Mesendoderm (in vitro differentiated cells): ENCODE measurements around the gene ZNF606.

Source experiments
- DNase-seq: peaks from one replicate; pipeline ENCODE4 v3.0.0; 2013
- H2AK5ac ChIP-seq: 2 replicates; pipeline ENCODE4 v1.6.1; 2013; ENCODE audit warnings: low read length, inconsistent platforms
- H2BK120ac ChIP-seq: 2 replicates; pipeline ENCODE4 v1.6.1; 2013; ENCODE audit warnings: low read depth, mild to moderate bottlenecking, low read length, moderate library complexity, mixed read lengths
- H2BK15ac ChIP-seq: replicated peaks from 2 replicates; pipeline ENCODE4 v1.6.1; 2013; ENCODE audit warnings: low read depth, mild to moderate bottlenecking, moderate library complexity
- H2BK5ac ChIP-seq: 2 replicates; pipeline ENCODE4 v1.6.1; 2013; ENCODE audit warnings: low read length, inconsistent platforms
- H3K18ac ChIP-seq: 2 replicates; pipeline ENCODE4 v1.6.1; 2013; ENCODE audit warnings: mild to moderate bottlenecking, low read length, mixed read lengths
- H3K23ac ChIP-seq: one replicate; pipeline ENCODE4 v1.6.1; 2013; ENCODE audit warnings: low read length
- H3K27ac ChIP-seq: 2 replicates; pipeline ENCODE4 v1.5.1; 2013; ENCODE audit warnings: low read depth, mild to moderate bottlenecking, inconsistent platforms, low read length, moderate library complexity
- H3K27me3 ChIP-seq: 2 replicates; pipeline ENCODE4 v1.6.1; 2013; ENCODE audit warnings: low read length, control low read depth, mild to moderate bottlenecking, inconsistent platforms; ENCODE audit not compliant: insufficient read depth, poor library complexity
- H3K36me3 ChIP-seq: 2 replicates; pipeline ENCODE4 v1.6.1; 2013; ENCODE audit warnings: low read length, inconsistent platforms; ENCODE audit not compliant: control insufficient read depth, insufficient read depth
- H3K4ac ChIP-seq: one replicate; pipeline ENCODE4 v1.6.1; 2013; ENCODE audit warnings: low read depth, mild to moderate bottlenecking, low read length, moderate library complexity
- H3K4me1 ChIP-seq: 2 replicates; pipeline ENCODE4 v1.6.1; 2013; ENCODE audit warnings: low read depth, low read length, inconsistent platforms; ENCODE audit not compliant: control insufficient read depth
- H3K4me2 ChIP-seq: 2 replicates; pipeline ENCODE4 v1.6.1; 2013; ENCODE audit warnings: low read length
- H3K4me3 ChIP-seq: 2 replicates; pipeline ENCODE4 v1.5.1; 2013; ENCODE audit warnings: mild to moderate bottlenecking, low read length
- H3K56ac ChIP-seq: one replicate; pipeline ENCODE4 v1.6.1; 2013; ENCODE audit warnings: low read length
- H3K79me1 ChIP-seq: 2 replicates; pipeline ENCODE4 v1.6.1; 2013; ENCODE audit warnings: low read length, inconsistent platforms
- H3K79me2 ChIP-seq: 2 replicates; pipeline ENCODE4 v1.6.1; 2013; ENCODE audit warnings: mild to moderate bottlenecking, low read length; ENCODE audit not compliant: control insufficient read depth, insufficient read depth
- H3K9ac ChIP-seq: 2 replicates; pipeline ENCODE4 v1.6.1; 2013; ENCODE audit warnings: low read length, inconsistent platforms
- H4K5ac ChIP-seq: one replicate; pipeline ENCODE4 v1.6.1; 2013; ENCODE audit warnings: low read length
- H4K8ac ChIP-seq: one replicate; pipeline ENCODE4 v1.6.1; 2013; ENCODE audit warnings: low read depth, mild to moderate bottlenecking, control low read depth, low read length, moderate library complexity
- WGBS: extraction: QIAGEN DNeasy Blood & Tissue Kit; methylation state at CpG from one replicate; pipeline ENCODE4 v1.1.7; 2013; ENCODE audit warnings: low lambda C conversion rate, missing lambda C conversion rate; ENCODE audit not compliant: insufficient coverage; ENCODE audit errors: extremely low coverage; 5-methylcytosine and 5-hydroxymethylcytosine counted together

ZNF606 gene

GRCh38 chr19:57927587-57927986 is 75.0 kb downstream of the ZNF606 start:
- Histone ChIP-seq H3K9ac (no peak overlapping the region), H2BK120ac (no peak overlapping the region), H3K4me3 (peak overlapping the region; percentile 26), H3K18ac (no peak overlapping the region), H2AK5ac (no peak overlapping the region), H3K27ac (no peak overlapping the region), H2BK5ac (no peak overlapping the region), H4K5ac (no peak overlapping the region), H3K4ac (no peak overlapping the region), H3K23ac (no peak overlapping the region), H3K27me3 (no peaks in the 10 kb centered on the region), H4K8ac (no peak overlapping the region), H3K79me1 (peaks cover 13% of the 10 kb centered on the region), H3K4me2 (no peak overlapping the region), H3K36me3 (peaks cover 31% of the 10 kb centered on the region), H3K56ac (no peak overlapping the region), H3K79me2 (peaks cover 14% of the 10 kb centered on the region), H3K4me1 (no peaks in the 10 kb centered on the region), H2BK15ac (no peak overlapping the region)
- no peak for DNase-seq
- no CpG with 5 or more reads among the region's 4 CpGs for WGBS
